Testis (tissue), 3 donors: Measurements from ENCODE around the gene XYLT1. TPM values are rescaled to one million over a fixed set of nuclear protein-coding genes. Genes with fewer than 3 reads are reported as not detected.

Experiments
- DNase-seq: peaks from one replicate; pipeline ENCODE4 v3.0.0-alpha.2; 2019
- H3K27ac ChIP-seq, 2 donors: fragments of 200-600 bp; sonication (generic); one replicate each; pipeline ENCODE4 v1.5.1; 2019
- H3K27me3 ChIP-seq: fragments of 200-600 bp; sonication (generic); one replicate; pipeline ENCODE4 v1.5.1; 2019
- H3K36me3 ChIP-seq: fragments of 200-600 bp; sonication (generic); one replicate; pipeline ENCODE4 v1.5.1; 2017; ENCODE audit warnings: low read depth; ENCODE audit errors: missing control alignments
- H3K4me1 ChIP-seq: fragments of 200-600 bp; sonication (generic); one replicate; pipeline ENCODE4 v1.5.1; 2019
- H3K4me3 ChIP-seq, 2 donors: fragments of 200-600 bp; sonication (generic); one replicate each; pipeline ENCODE4 v1.5.1; 2017 to 2019
- H3K9me3 ChIP-seq: fragments of 200-600 bp; sonication (generic); one replicate; pipeline ENCODE4 v1.5.1; 2017
- POLR2A ChIP-seq: fragments of 450-650 bp; IDR thresholded peaks from one replicate; pipeline ENCODE4 v1.6.1; 2017; ENCODE audit warnings: antibody characterized with exemption, mild to moderate bottlenecking, moderate library complexity
- WGBS, 2 donors: methylation state at CpG; one replicate each; pipeline ENCODE4 v1.1.5; 2018; 5-methylcytosine and 5-hydroxymethylcytosine counted together
- intact Hi-C: fragments of 100-400 bp; cut with DNase I; formaldehyde crosslinking; loops from one replicate; pipeline ENCODE4 v1.15.1; 2023; ENCODE audit warnings: low total_unique reads
- polyA plus RNA-seq: library from polyadenylated mRNA; stranded (reverse); fragments of 350-450 nt; fragmentation: Illumina TruSeq; extraction: RNeasy Lipid Tissue Mini Kit (QIAGEN cat#74804); gene quantifications from one replicate; pipeline ENCODE4 v1.2.3, GENCODE V29; 2014; ENCODE audit warnings: low read depth, low replicate concordance; ENCODE audit not compliant: insufficient read depth
- total RNA-seq, 2 donors: library from RNA; depleted of rRNA; stranded (reverse); fragments of >200 nt; gene quantifications; one replicate each; pipeline ENCODE4 v1.2.3, GENCODE V29; 2016
- TF ChIP-seq, protein P1 (sequence below), 3 experiments: fragments of 450-650 bp in 2 of 3; fragments of 200-600 bp in 1 of 3; sonication (generic) in 1 of 3; IDR thresholded peaks; one replicate each; pipeline ENCODE4 v1.5.1; 2016 to 2019; ENCODE audit warnings: antibody characterized with exemption in 3 of 3, mild to moderate bottlenecking in 2 of 3, moderate library complexity in 1 of 3

The XYLT1 gene
- total and polyA plus RNA-seq, 3 donors from 2014 or later = 6.5 to 20.7 (median 13.6) TPM

DNA sequence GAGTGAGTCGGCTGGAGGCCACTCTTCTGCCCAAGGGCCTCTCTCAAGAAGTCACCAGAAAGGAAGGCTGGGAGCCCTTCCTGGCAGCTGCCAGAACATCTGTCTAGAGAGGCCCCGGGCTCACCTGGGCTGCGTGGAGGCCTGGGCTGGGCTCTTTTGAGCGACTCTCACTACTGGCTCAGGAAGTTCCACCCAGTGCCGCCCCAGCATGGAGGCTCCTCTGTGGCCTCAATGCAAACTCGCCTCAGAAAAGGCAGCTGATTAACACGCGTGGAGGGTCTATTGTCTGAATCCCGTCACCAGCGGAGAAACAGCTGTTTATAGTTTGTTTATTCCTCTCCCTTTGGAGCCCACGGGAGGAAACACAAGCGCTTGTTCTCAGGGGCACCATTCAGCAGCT, 25.3 kb downstream of the XYLT1 start:
- no peaks in the 10 kb centered on the region for H3K9me3 ChIP-seq
- H3K36me3 ChIP-seq = no peaks in the 10 kb centered on the region
- H3K4me3 ChIP-seq = no peak overlapping the region
- DNase-seq = no peak
- intact Hi-C loops = no loop called here
- peaks cover 21% of the 10 kb centered on the region for H3K4me1 ChIP-seq
- no peaks in the 10 kb centered on the region for H3K27me3 ChIP-seq
- 76 to 90% methylated on average over 11 to 12 of the region's 12 CpGs for WGBS, 2 donors
- peak overlapping the region; percentile 8 for H3K27ac ChIP-seq
- TF ChIP-seq, protein P1, sequence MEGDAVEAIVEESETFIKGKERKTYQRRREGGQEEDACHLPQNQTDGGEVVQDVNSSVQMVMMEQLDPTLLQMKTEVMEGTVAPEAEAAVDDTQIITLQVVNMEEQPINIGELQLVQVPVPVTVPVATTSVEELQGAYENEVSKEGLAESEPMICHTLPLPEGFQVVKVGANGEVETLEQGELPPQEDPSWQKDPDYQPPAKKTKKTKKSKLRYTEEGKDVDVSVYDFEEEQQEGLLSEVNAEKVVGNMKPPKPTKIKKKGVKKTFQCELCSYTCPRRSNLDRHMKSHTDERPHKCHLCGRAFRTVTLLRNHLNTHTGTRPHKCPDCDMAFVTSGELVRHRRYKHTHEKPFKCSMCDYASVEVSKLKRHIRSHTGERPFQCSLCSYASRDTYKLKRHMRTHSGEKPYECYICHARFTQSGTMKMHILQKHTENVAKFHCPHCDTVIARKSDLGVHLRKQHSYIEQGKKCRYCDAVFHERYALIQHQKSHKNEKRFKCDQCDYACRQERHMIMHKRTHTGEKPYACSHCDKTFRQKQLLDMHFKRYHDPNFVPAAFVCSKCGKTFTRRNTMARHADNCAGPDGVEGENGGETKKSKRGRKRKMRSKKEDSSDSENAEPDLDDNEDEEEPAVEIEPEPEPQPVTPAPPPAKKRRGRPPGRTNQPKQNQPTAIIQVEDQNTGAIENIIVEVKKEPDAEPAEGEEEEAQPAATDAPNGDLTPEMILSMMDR (IDR thresholded peaks at IDR 0.05) = no peak
- TF ChIP-seq POLR2A = no peak

DNA sequence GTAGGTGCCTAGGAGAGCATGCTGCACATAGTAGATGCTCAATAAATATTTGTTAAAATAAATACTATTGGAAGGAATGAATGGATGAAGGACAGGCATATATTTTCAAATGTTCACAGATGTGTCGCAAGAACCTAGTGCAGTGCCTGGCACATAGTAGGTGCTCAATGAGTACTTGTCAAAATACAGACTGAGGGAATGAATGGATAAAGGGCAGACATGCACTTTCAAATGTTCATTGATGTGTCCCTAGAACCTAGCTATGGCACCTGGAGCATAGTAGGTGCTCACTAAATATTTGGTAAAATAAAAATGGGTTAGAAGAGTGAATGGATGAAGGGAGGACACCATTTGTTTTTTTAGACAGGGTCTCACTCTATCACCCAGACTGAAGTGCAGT, 26.1 kb downstream of the XYLT1 start:
- 91 to 100% methylated on average over 1 of the region's 1 CpG for WGBS, 2 donors
- Histone ChIP-seq H3K27ac (no peak overlapping the region), H3K4me1 (peaks cover 21% of the 10 kb centered on the region), H3K9me3 (no peaks in the 10 kb centered on the region), H3K36me3 (no peaks in the 10 kb centered on the region), H3K4me3 (no peak overlapping the region), H3K27me3 (no peaks in the 10 kb centered on the region)
- intact Hi-C loops = no loop called here
- TF ChIP-seq POLR2A = no peak
- TF ChIP-seq, protein P1 (IDR thresholded peaks at IDR 0.05) = no peak
- DNase-seq = no peak

DNA sequence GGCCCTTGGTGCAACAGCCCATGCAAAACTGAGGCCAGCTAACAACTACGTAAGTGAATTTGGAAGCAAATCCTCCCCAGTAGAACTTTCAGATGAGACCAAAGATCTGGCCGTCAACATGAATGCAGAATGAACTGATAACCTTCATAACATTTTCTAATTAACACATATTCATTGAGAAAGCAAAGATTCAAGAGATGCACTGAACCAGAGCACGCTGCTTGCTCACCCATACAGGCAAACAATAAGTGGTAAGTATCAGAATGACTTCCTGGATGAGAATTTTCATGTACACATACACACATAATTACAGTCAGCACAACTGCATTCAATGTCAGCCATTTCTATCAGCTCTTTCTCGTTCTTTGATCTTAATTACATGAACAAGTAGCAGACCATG, 30.6 kb downstream of the XYLT1 start:
- no peaks in the 10 kb centered on the region for H3K9me3 ChIP-seq
- H3K36me3 ChIP-seq = no peaks in the 10 kb centered on the region
- DNase-seq = no peak
- WGBS, 2 donors = 91 to 92% methylated on average over 4 of the region's 4 CpGs
- H3K27me3 ChIP-seq = no peaks in the 10 kb centered on the region
- H3K27ac ChIP-seq = no peak overlapping the region
- H3K4me1 ChIP-seq = no peaks in the 10 kb centered on the region
- intact Hi-C loops = no loop called here
- no peak for TF ChIP-seq POLR2A
- TF ChIP-seq, protein P1 (IDR thresholded peaks at IDR 0.05) = no peak
- no peak overlapping the region for H3K4me3 ChIP-seq

DNA sequence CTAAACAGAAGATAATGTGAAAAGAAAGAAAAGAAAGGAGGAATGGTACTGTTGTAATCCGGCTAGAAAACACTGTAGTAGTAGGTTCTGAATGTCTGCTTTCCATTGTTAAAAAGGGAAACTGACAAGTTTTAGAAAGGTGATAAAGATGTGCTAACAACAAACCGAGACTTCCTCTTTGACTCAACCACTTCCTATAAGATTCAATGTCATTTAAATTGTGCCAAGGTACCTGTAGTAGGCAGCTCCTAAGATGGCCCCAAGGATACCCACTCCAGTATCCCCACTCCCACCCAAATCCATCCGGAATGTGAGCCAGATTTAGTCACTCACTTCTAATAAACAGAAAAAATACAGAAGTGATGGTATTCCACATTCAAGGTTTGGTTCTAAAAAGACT, 31.2 kb downstream of the XYLT1 start:
- TF ChIP-seq, protein P1 (IDR thresholded peaks at IDR 0.05) = no peak
- TF ChIP-seq POLR2A = no peak
- WGBS, 2 donors = 83 to 90% methylated on average over 3 of the region's 3 CpGs
- intact Hi-C loops = no loop called here

DNA sequence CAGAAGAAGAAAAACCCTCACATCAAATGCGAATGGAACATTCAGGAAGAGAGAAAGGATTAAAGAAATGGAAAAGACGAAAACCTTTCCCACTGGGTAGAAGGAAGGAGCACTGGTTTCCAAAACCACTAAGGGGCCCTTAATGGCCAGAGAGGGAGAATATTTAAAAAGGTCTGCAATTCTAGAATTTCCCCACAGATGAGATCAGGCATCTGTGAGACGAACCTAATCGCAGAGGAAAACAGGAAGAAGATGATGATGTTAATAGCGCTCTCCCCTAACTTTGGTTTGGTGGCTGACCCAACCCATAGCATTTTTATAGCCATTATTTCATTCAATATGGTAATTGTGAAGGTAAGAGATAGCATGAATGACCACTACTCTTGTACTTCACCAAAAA, 32.8 kb downstream of the XYLT1 start:
- H3K27me3 ChIP-seq = no peaks in the 10 kb centered on the region
- peak overlapping the region in 1 of 2 donors; percentile 7 for H3K27ac ChIP-seq
- H3K9me3 ChIP-seq = no peaks in the 10 kb centered on the region
- intact Hi-C loops = no loop called here
- no peak for TF ChIP-seq POLR2A
- TF ChIP-seq, protein P1 (IDR thresholded peaks at IDR 0.05) = no peak
- WGBS, 2 donors = 68 to 72% methylated on average over 5 of the region's 5 CpGs
- DNase-seq = no peak
- H3K36me3 ChIP-seq = no peaks in the 10 kb centered on the region
- H3K4me1 ChIP-seq = no peaks in the 10 kb centered on the region
- H3K4me3 ChIP-seq = no peak overlapping the region

More for the DNA sequence above, 31.2 kb downstream of the XYLT1 start:
- no peak for DNase-seq
- Histone ChIP-seq H3K4me3 (no peak overlapping the region), H3K27ac (no peak overlapping the region), H3K9me3 (no peaks in the 10 kb centered on the region), H3K27me3 (no peaks in the 10 kb centered on the region), H3K4me1 (no peaks in the 10 kb centered on the region), H3K36me3 (no peaks in the 10 kb centered on the region)
